HCEC 1CT (cell line): ENCODE measurements around the gene SNAP29.
"Not testable (repeated sequence)": the region's sequence is repeated elsewhere in the genome, so short reads cannot be mapped to it uniquely, and the experiment has no call there.

Source experiments
- DNase-seq: peaks from one replicate; pipeline ENCODE4 v3.0.0-alpha.2; 2017

SNAP29 gene

DNA sequence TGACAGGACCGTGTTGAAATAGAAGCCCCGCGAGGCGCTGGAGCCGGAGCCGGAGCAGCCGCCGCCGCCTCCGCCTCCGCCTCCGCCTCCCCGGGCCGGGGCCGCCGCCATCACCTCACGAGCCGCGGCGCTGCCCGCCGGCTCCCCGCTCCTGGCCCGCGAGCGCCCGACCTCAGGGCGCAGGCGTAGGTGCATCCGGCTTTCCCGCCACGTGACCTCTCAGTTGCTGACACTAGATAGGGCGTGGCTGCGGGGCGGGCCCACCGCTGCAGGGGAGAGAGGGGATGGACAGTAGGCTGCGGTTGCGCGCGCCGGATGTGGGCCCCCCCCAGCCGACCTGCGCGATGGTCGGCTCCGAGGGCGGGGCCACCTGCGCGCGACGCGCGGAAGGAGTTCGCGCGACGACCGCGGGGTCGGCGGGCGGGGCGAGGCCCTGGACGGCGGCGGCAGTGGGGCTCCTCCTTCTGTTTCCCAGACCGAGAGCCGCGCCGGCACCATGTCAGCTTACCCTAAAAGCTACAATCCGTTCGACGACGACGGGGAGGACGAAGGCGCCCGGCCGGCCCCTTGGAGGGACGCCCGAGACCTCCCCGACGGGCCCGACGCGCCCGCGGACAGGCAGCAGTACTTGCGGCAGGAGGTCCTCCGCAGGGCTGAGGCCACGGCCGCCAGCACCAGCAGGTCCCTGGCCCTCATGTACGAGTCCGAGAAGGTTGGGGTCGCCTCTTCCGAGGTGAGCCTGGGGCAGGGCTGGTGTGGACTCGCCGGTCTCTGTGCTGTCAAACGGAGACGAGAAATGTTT lies at the start of gene SNAP29, which contains the start of gene PI4KA:
TSS of gene SNAP29 (plus strand) at position 393 of the 802 bp plus-strand sequence. CDS start at position 497, 104 bp downstream.
TSS of gene PI4KA (minus strand) at position 197 of the 802 bp plus-strand sequence. CDS start at position 111, 86 bp downstream.
- peak; percentile 98 for DNase-seq

DNA sequence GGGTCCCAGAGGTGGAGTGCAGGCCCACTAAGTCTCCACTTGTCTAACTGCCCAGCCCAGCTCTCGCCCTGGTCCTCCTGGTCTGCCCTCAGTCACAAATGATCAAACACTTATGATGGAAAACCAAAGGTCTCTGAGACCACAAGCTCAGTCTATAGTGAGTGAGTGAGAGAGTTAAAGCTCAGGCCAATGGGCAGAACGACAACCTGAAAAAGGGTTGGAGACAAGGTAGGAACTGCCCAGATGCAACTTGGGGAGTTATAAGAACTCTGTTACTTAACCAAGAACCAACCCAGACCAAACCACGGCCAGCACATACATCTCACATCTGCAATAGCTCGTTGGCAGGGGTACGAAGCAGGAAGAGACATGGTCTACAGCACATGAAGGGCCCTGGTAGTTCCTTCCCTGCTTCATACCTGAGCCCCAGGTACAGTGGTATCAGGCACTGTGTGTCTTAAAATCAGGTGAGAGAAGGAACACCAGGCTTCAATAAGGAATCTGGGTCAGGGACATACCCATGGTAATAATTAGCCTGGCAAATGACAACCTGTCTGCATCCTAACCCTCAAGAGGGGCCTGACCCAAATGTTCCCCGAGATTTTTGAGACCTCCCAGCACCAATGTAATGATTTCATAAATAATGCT lies 49.1 kb upstream of the SNAP29 start:
- no peak for DNase-seq

DNA sequence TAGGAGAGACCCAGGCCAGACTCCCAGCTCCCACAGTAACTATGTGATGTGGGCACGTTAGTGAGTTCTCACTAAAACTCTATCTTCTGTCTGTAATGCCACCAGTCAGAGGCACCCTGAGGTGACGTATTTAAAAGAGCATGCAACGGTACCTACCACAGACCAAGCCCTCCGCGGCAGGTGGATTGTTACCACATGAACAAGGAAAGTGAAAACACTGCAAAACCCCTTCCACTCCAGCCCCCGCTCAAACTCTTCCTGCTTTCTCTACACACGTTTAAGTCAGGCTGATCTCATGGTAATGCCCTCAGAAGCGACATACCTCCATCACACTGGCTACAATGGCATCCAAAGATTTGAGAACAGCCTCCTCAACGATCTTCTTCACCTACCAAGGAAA lies 48.2 kb upstream of the SNAP29 start:
- DNase-seq = no peak

DNA sequence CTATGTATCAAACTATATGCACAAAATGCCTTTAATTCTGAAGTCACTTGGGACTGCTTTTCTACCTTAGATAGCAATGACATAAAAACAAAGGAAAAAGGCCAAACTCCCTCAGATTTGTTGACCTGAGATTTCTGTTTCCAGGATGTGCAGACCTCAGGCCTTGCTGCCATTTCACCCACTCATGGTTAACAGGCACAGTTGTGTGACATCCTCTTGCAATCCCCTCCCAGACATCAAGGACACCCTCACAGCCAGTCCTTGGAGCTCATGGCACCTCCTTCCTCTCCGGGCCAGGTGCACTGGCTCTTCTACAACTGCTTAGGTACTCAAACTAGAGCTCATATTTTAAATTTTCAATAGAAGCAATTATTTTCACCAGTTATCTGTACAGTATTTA lies 47.6 kb upstream of the SNAP29 start:
- DNase-seq = no peak

DNA sequence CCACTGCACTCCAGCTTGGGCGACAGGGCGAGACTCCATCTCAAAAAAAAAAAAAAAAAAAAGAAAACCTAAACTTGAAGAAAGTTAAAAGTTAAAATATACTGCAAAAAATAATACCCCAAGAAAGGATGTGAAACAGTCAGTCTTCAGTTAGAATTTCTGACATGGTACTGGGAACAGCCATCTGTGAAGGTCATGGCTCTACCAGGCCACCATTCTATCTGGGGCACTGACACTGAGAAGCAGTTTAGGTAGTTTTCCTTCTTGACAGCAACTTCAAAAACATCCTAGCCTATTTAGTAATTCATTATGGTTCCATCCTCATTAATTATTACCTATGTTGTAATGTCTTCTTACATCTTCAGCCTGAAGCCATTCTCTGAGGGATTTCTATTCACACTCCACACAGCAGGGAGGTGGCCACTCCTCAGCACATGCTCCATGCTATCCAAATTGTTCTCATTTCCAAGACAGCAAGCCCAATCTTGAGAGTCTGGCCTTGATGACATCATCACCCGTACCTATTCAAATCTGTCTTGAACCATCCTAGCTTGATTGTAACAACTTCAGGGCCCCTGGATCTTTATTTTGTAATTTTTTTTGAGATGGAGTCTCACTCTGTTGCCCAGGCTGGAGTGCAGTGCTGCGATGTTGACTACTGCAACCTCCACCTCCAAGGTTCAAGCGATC lies 46.7 kb upstream of the SNAP29 start:
- DNase-seq = no peak

DNA sequence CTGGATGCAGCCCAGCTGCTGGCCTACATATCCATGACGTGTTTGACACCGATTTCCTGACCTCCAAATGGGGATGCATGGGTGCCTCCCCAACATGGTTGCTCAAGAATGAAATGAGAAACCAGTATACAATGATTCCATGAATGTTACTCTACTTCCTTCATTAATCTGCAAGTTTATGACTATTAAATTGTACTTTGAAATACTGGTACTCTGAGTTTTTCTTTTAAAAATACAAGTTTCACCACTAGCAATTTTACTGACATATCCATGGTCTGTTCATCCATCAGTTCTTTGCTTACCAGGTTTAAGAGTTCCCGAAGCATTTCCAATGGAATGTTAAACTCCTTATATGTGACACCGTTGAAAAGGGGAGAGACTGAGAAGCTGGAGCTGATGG lies 45.8 kb upstream of the SNAP29 start:
- no peak for DNase-seq

DNA sequence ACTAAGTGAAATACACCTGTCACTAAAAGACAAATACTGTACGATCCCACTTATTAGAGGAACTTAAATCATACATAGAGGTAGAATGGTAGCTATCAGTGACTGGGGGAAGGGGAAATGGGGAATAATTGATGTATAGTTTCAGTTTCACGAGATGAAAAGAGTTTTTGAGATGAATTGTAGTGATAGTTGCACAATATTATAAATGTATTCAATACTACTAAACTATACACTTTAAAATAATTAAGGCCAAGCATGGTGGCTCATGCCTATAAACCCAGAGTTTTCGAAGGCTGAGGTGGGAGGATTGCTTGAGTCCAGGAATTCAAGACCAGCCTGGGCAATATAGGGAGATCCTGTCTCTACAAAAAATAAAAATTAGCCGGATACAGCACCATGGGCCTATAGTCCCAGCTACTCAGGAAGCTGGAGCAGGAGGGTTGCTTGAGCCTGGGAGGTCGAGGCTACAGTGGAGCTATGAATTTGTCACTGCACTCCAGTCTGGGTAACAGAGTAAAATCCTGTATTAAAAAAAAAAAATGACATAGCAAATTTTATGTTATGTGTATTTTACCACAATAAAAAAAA lies 44.5 kb upstream of the SNAP29 start:
- DNase-seq = no peak

DNA sequence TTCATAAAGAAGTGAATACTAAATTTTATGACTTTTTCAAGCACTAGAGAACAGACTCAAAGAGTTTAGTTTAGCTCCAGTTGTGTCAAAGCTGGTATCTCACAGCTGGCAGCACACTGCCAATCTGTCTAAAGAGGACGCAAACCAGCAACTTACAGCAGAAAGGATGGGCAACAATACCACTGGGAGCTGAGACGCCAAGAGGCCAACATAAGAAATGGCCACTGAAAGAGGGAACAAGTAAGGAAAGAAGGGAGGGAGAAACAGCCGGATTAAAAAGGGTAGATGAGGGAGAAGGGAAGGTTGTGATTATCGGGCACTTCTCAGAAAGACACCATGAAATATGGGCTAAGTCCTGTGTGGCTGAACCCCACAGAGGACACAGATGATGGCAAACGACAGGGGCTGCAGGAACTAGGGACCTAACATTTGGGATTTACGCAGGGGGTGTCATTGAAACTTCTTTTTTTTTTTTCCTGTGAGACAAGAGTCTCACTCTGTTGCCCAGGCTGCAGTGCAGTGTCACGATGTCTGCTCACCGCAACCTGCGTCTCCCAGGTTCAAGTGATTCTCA lies 43.2 kb upstream of the SNAP29 start:
- no peak for DNase-seq

DNA sequence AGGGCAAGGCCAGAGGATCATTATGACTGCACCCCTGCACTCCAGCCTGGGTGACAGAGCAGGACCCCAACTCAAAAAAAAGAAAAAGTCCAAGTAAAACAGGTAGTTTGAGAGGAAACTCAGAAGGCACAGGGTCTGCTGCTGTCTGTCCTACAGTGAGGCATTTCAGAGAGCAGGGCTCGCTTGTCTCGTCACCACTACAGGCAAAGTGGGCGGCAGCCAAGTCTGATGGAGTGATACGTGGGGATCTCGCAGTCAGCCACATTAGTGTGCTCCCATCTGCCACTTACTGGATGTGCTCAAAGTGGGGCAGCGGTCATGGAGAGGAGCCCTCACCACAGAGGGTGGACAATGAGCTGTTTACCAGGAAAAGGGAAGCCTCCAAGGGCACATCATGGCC lies 42.2 kb upstream of the SNAP29 start:
- no peak for DNase-seq

DNA sequence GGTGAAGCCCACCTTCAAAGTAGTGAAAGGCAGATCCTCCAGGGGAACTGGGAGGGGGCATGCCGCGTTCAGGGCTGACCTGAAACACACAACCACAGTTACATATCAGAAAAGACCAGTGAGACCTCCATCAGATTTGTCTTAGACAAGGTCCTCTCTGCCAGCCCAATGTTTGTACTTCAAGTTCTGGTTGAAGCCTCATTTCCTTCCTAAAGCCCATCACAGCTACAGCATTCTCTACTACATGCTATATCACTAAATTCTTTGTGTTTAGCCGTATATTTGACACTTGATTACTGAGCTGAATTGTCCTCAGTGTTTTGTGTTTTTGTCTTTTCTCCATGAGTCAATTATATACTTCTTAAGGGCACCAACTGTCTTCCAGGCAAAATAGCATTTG lies 40.3 kb upstream of the SNAP29 start:
- DNase-seq = no peak

DNA sequence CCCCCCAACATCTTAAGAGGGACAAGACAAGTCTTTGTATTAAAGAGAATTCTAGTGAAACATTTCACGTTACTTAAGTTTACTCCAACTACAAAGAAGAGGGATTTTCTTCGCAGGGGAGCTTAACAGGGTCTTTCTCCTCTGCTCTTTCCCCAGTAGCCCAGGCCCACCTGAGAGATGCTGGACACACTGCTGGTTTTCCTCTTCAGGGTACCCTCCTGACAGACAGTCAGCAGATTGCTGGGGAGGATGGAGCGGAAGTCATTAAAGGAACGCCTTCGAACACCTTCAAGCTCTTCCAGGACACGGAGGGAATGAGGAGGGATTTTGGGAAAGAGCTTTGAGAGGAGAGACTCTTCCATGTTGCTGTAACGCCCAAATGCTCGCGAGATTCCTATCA lies 39.3 kb upstream of the SNAP29 start:
- DNase-seq = no peak

DNA sequence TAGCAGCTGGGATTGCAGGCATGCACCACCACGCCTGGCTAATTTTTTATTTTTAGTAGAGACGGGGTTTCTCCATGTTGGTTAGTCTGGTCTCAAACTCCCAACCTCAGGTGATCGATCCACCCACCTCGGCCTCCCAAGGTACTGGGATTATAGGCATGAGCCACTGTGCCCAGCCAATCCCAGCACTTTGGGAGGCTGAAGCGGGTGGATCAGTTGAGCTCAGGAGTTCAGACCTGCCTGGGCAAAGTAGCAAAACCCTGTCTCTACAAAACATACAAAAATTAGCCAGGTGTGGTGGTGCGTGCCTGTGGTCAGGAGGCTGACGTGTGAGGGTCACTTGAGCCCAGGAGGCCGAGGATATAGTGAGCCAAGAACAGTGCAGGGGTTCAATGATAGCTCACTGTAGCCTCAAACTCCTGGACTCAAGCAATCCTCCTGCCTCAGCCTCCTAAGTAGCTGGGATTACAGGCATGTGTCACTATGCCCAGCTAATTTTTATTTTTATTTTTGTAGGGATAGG lies 37.0 kb upstream of the SNAP29 start:
- DNase-seq = not testable (repeated sequence)

DNA sequence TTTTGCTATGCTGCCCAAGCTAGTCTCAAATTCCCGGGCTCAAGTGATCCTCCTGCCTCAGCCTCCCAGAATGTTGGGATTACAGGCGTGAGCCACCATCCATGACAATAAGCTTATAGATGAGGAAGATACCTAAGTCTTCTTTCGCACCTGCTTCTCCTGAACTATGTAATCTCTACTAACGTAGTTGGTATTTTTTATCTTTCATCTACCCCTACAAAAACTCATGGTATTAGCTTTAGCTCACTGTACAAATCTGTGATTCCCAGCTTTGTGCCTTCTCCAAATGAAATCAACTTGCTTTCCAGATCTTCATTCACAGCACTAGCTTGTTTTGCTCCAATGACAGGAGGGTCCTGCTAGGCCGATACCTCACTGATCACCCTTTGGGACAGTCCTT lies 36.6 kb upstream of the SNAP29 start:
- no peak for DNase-seq

DNA sequence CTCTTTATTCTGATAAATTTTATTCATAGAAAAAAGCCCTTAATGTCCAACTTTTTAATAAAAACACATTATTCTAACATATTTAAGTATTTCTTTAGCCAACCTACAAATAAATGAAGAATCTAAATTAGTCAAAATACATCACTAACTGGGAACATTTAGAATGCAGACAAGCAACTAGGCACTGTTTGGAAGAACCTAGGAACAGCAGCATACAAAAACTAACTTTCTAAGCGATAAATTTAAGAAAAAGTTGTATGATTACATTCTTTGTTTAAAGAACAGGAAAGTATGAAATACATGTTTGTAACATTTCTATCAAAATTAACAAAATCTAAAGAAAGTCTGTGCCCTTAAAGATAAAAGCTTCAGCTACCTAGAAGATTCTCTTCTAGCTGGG lies 35.5 kb upstream of the SNAP29 start:
- DNase-seq = no peak

DNA sequence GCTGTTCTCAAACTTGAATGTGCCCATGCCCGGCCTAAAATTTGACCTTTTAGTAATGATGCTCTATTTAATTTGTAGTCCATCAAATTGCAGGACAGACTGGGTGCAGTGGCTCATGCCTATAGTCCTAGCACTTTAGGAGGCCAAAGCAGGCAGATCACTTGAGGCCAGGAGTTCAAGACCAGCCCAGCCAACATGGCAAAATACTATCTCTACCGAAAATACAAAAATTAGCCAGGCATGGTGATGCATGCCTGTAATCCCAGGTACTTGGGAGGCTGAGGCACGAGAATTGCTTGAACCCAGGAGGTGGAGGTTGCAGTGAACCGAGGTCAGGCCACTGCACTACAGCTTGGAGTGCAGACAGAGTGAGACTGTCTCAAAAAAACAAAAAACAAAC lies 33.6 kb upstream of the SNAP29 start:
- DNase-seq = not testable (repeated sequence)

DNA sequence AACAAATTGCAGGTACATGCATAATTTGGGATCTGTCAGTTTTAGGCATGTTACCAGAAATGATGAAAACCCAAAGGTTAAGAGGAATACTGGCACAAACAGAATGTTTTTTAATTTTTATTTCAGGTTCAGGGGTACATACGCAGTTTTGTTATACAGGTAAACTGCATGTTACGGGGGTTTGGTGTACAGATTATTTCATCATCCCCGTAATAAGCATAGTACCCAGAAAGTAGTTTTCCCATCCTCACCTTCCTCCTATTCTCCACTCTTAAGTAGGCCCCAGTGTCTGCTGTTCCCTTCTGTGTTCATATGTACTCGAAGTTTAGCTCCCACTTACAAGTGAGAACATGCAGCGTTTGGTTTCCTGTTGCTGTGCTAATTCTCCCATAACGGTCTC lies 33.2 kb upstream of the SNAP29 start:
- DNase-seq = no peak

DNA sequence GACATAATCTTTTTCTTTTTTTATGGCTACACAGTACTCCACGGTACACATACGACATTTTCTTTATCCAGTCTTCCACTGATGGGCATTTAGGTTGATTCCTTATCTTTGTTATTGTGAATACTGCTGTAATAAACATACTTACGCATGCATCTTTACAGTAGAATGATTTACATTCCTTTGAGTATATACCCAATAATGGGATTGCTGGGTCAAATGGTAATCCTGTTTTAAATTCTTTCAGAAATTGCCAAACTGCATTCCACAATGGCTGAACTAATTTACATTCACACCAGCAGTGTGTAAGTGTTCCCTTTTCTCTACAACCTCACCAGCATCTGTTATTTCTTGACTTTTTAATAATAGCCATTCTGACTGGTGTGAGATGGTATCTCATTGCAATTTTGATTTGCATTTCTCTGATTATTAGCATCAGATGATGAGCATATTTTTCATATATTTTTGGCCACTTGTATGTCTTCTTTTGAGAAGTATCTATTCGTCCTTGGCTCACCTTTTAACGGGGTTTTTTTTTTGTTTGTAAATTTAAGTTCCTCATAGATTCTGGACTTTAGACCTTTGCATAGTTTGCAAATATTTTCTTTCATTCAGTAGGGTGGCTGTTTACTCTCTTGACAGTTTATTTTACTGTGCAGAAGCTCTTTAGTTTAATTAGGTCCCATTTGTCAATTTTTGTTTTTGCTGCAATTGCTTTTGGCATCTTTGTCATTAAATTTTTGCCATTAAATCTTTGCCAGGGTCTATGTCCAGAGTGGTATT lies 32.2 kb upstream of the SNAP29 start:
- DNase-seq = not testable (repeated sequence)

DNA sequence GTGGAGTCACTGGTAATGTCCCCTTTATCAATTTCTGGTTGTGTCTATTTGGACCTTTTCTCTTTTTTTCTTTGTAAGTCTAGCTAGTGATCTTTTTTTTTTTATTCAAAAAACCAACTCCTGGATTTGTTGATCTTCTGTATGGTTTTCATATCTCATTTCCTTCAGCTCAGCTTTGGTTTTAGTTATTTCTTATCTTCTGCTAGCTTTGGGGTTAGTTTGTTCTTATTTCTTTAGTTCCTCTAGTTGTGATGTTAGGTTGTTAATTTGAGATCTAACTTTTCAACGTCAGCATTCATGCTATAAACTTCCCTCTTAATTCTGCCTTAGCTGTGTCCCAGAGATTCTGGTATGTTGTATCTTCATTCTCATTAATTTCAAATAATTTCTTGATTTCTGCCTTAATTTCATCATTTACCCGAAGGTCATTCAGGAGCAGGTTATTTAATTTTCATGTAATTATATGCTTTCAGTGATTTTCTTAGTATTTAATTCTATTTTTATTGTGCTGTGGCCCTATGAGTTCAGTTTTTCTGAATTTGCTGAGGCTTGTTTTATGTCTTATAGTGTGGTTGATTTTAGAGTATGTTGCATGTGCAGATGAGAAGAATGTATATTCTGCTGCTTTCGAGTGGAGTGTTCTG lies 29.2 kb upstream of the SNAP29 start:
- DNase-seq = no peak

DNA sequence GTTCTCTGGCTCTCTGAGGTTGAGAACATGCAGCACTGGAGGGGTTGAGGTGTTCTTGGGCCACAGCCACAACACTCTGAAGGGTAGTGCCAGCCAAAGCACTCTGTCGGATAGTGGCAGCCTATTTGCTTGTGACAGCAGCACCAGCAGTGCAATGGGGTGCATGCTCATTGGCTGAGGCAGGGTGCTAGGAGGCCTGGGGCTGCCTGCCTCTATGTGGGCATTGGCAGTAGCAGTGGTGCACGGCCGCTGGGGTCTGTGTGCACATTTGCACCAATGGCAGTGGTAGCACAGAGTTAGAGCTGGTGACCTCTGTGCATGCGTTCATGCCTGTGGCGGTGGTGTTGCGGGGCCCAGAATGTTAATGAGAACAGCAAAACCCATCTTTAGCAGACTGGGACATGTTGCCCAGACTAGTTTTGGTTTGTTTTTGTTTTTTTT lies 25.6 kb upstream of the SNAP29 start:
- no peak for DNase-seq

DNA sequence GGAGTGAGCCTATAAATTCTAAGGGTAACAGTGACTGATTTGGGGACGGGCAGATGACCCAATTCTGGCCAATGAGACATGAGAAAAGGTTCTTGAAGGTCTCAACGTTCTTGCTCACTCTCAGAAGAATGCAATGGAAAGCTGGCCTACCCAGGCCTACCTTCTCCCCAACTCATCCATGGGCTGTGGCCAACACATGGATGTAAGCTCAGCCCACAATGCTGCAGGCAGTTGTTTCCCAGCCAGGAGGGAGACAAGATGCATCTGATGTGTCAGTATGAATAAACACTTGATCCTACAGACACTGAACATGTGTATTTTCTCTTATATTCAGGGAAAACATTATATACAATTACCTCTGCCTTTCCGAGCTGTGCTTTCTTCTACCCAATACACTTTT lies 24.6 kb upstream of the SNAP29 start:
- no peak for DNase-seq

DNA sequence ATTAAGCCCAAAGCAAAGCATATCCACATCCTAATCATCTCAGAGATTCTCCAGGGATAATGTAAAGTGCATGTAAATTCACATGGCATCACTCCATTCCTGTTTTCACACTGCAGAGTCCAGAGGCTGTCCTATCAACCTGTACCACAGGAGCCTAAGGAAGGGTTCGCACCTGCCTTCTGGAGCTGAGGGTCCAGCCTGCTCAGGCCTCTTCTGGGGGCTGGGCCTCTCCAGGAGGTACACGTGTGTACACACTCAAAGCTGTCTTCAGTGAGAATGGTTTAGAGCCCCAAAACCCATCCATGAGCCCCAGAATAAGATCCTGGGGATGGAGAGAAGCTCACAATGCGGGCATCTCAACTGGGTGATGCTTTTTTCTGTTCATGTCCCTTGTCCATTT lies 24.1 kb upstream of the SNAP29 start:
- no peak for DNase-seq
